HG03159 (cell line): ENCODE data around the gene TMCO5A.

Experiments
- ATAC-seq: cut with Tn5 transposase; IDR thresholded peaks from one replicate; pipeline ENCODE4 v1.9.1; 2021; ENCODE audit warnings: mild to moderate bottlenecking, moderate library complexity; ENCODE audit not compliant: unreplicated experiment

TMCO5A gene

GRCh38 chr15:37967788-37968187 is 33.3 kb downstream of the TMCO5A start:
- no peak for ATAC-seq

DNA sequence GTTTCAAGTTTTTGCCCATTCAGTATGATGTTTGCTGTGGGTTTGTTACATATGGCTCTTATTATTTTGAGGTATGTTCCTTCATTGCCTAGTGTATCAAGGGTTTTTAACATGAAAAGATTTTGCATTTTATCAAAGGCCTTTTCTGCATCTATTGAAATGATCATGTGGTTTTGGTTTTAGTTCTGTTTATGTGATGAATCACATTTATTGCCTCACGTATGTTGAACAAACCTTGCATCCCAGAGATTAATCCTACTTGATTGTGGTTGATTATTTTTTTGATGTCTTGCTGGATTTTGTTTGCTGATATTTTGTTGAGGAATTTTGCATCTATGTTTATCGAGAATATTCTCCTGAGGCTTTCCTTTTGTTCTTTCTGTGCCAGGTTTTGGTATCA is 39.4 kb downstream of the TMCO5A start:
- no peak for ATAC-seq

DNA sequence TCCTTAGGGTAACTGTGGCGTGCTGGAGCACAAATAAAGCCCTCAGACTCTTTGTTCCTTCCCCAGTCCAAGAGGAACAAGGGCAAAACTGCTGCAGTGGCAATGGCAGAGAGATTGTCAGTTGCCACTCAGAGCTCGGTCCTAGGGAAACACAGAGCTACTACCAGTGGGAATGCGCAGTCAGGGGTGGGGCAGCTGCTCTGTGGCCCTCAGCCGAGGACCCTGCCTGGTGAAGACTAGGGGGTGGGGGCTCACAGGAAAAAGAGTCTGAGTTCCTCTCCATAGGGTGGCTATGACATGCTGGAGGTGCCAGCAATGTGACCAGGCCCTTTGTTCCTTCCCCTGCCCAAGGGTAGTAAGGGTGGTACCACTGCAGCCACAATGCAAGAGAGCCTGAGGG is 43.8 kb downstream of the TMCO5A start:
- no peak for ATAC-seq

- ATAC-seq: no peak
These were observed 45.4 kb downstream of the TMCO5A start for GRCh38 chr15:37979671-37980409.

DNA sequence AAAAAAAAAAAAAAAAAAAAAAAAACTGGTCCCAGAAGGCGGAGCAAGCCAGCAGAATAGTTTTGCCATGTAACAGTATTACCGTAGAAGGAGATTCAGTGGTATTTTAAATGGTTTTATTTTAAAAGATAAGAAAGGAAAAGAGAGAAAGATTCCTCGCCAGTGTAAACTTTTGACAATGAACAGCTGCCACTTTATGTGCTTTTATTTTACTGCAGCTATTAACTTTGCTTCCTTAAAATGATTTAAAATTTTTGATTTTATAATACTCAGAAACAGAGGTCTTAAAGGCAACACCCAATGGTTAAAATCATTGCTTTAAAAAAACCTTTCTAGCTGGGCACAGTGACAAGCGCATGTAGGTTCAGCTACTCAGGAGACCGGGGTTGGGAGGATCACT is 46.8 kb downstream of the TMCO5A start:
- ATAC-seq: no peak

DNA sequence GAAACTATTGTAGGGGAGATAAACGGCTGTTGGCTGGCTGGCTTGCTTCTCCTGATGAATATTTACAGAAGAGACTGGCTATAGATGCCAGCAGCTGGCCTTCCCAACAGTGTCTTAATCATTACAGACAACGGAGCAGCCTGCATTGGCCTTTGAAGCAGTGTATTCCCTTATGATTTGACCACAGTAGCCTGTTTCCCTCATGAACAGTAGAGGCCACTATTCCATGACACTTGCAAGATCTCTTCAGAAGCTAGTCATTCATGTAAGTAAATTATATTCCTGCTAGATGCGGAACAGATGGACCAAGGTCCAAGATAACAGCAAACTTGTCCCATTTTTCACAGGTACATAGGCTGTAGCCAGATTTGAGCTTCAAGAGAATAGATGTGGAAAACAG is 47.3 kb downstream of the TMCO5A start:
- ATAC-seq: no peak

- ATAC-seq: no peak
These were observed 49.9 kb downstream of the TMCO5A start for GRCh38 chr15:37984368-37984767.

GRCh38 chr15:37995461-37996347 is 61.3 kb downstream of the TMCO5A start:
- peak; percentile 65 for ATAC-seq
